MM.1S (cell line): ENCODE data around the gene ITIH4.

Experiments used
- DNase-seq: peaks from one replicate; pipeline ENCODE4 v3.0.0-alpha.2; 2015
- H2AFZ ChIP-seq: fragments of 300-600 bp; sonication (generic); 2 replicates; pipeline ENCODE4 v1.6.0; 2016; ENCODE audit warnings: antibody characterized with exemption, low read length
- H3F3A ChIP-seq: fragments of 300-600 bp; sonication (generic); 2 replicates; pipeline ENCODE4 v1.6.1; 2016; ENCODE audit warnings: mild to moderate bottlenecking, antibody characterized with exemption, low read length, moderate library complexity, mixed read lengths; ENCODE audit not compliant: insufficient read depth
- H3K27ac ChIP-seq: fragments of 300-600 bp; sonication (generic); 2 replicates; pipeline ENCODE4 v1.5.1; 2016; ENCODE audit warnings: mild to moderate bottlenecking, low read length
- H3K27me3 ChIP-seq: fragments of 300-600 bp; sonication (generic); replicated peaks from 2 replicates; pipeline ENCODE4 v1.6.0; 2016; ENCODE audit warnings: low read length; ENCODE audit not compliant: insufficient read depth
- H3K36me3 ChIP-seq: fragments of 300-600 bp; sonication (generic); replicated peaks from 2 replicates; pipeline ENCODE4 v1.6.1; 2016; ENCODE audit warnings: mild to moderate bottlenecking, low read length, mixed read lengths; ENCODE audit not compliant: insufficient read depth
- H3K4me1 ChIP-seq: fragments of 300-600 bp; sonication (generic); 2 replicates; pipeline ENCODE4 v1.6.1; 2016; ENCODE audit warnings: low read length, mixed read lengths
- H3K4me2 ChIP-seq: fragments of 300-600 bp; sonication (generic); 2 replicates; pipeline ENCODE4 v1.6.0; 2016; ENCODE audit warnings: low read depth, low read length
- H3K4me3 ChIP-seq: fragments of 300-600 bp; sonication (generic); 2 replicates; pipeline ENCODE4 v1.5.1; 2016; ENCODE audit warnings: low read length, mixed read lengths
- H3K79me2 ChIP-seq: fragments of 300-600 bp; sonication (generic); 2 replicates; pipeline ENCODE4 v1.6.1; 2016; ENCODE audit warnings: mixed run types, low read length, mixed read lengths
- H3K9ac ChIP-seq: fragments of 300-600 bp; sonication (generic); 2 replicates; pipeline ENCODE4 v1.6.1; 2016; ENCODE audit warnings: low read length, mixed read lengths
- H3K9me2 ChIP-seq: fragments of 300-600 bp; sonication (generic); replicated peaks from 2 replicates; pipeline ENCODE4 v1.6.1; 2016; ENCODE audit warnings: mild to moderate bottlenecking, low read length, mixed read lengths; ENCODE audit not compliant: insufficient read depth
- H3K9me3 ChIP-seq: fragments of 300-600 bp; sonication (generic); replicated peaks from 2 replicates; pipeline ENCODE4 v1.6.1; 2016; ENCODE audit warnings: mild to moderate bottlenecking, low read length, mixed read lengths; ENCODE audit not compliant: insufficient read depth
- H4K20me1 ChIP-seq: fragments of 300-600 bp; sonication (generic); 2 replicates; pipeline ENCODE4 v1.6.1; 2016; ENCODE audit warnings: mild to moderate bottlenecking, low read length, moderate library complexity, mixed read lengths; ENCODE audit not compliant: insufficient read depth
- CTCF ChIP-seq: fragments of 300-600 bp; sonication (generic); IDR thresholded peaks from 2 replicates; pipeline ENCODE4 v1.5.1; 2016; ENCODE audit warnings: antibody characterized with exemption, low read length, mixed read lengths
- EZH2 ChIP-seq: fragments of 300-600 bp; sonication (generic); optimal IDR thresholded peaks from 2 replicates; pipeline ENCODE3; 2017; ENCODE audit warnings: low read depth, mild to moderate bottlenecking, antibody characterized with exemption, low read length, mixed read lengths
- EZH2phosphoT487 ChIP-seq: fragments of 300-600 bp; sonication (generic); IDR thresholded peaks from 2 replicates; pipeline ENCODE4 v1.6.1; 2018; ENCODE audit warnings: antibody characterized with exemption, low read length

Gene ITIH4

GRCh38 chr3:52779837-52780585, 50.5 kb downstream of the ITIH4 start:
- Histone ChIP-seq H4K20me1 (no peaks in the 10 kb centered on the region), H3K4me1 (no peaks in the 10 kb centered on the region), H3K27ac (no peak overlapping the region), H3K4me2 (no peak overlapping the region), H3F3A (no peaks in the 10 kb centered on the region), H2AFZ (no peak overlapping the region), H3K36me3 (no peaks in the 10 kb centered on the region), H3K9me3 (no peaks in the 10 kb centered on the region), H3K9ac (no peak overlapping the region), H3K9me2 (no peaks in the 10 kb centered on the region), H3K27me3 (no peaks in the 10 kb centered on the region), H3K79me2 (no peaks in the 10 kb centered on the region), H3K4me3 (no peak overlapping the region)
- TF ChIP-seq EZH2phosphoT487, result no peak
- no peak for TF ChIP-seq EZH2
- TF ChIP-seq CTCF, result no peak
- DNase-seq, result no peak

- H3K4me3 ChIP-seq, result no peak overlapping the region
- no peaks in the 10 kb centered on the region for H3K9me3 ChIP-seq
- H2AFZ ChIP-seq, result no peak overlapping the region; the same call in 1 of the 2 replicates
- no peaks in the 10 kb centered on the region for H3K4me1 ChIP-seq
- H3K9ac ChIP-seq, result no peak overlapping the region
- no peak overlapping the region for H3K27ac ChIP-seq
- DNase-seq, result no peak
- no peaks in the 10 kb centered on the region for H3F3A ChIP-seq
- H3K79me2 ChIP-seq, result no peaks in the 10 kb centered on the region
- no peaks in the 10 kb centered on the region for H3K27me3 ChIP-seq
- H3K36me3 ChIP-seq, result no peaks in the 10 kb centered on the region
- H3K4me2 ChIP-seq, result no peak overlapping the region
- no peaks in the 10 kb centered on the region for H4K20me1 ChIP-seq
- TF ChIP-seq EZH2phosphoT487 (no peak), CTCF (no peak), EZH2 (no peak)
- no peaks in the 10 kb centered on the region for H3K9me2 ChIP-seq
Observed at GRCh38 chr3:52779011-52779836, 51.2 kb downstream of the ITIH4 start.

- H3F3A ChIP-seq, result no peaks in the 10 kb centered on the region
- no peak overlapping the region for H3K4me2 ChIP-seq
- no peaks in the 10 kb centered on the region for H3K36me3 ChIP-seq
- no peaks in the 10 kb centered on the region for H4K20me1 ChIP-seq
- no peak overlapping the region for H3K9ac ChIP-seq
- no peaks in the 10 kb centered on the region for H3K9me3 ChIP-seq
- no peak overlapping the region for H3K4me3 ChIP-seq
- no peaks in the 10 kb centered on the region for H3K9me2 ChIP-seq
- H2AFZ ChIP-seq, result no peak overlapping the region
- H3K27ac ChIP-seq, result no peak overlapping the region
- no peak for DNase-seq
- no peaks in the 10 kb centered on the region for H3K27me3 ChIP-seq
- TF ChIP-seq EZH2 (no peak), CTCF (no peak), EZH2phosphoT487 (no peak)
- no peaks in the 10 kb centered on the region for H3K4me1 ChIP-seq
- no peaks in the 10 kb centered on the region for H3K79me2 ChIP-seq
Observed at GRCh38 chr3:52777959-52778805, 52.3 kb downstream of the ITIH4 start.
